ENCODE measurements around the gene TMEM62.

TMEM62 gene

GRCh38 chr15:43143203-43143941 is 10.0 kb downstream of the TMEM62 start:
- Histone ChIP-seq H3K4me1 (no peaks in the 10 kb centered on the region), H3K36me3 (no peaks in the 10 kb centered on the region; the same call in 1 of the 2 replicates)

GRCh38 chr15:43144512-43144911 is 11.1 kb downstream of the TMEM62 start:
- TF ChIP-seq CTCF (IDR thresholded peaks at IDR 0.05; ENCODE audit: low read depth, low read length), result no peak
- no peaks in the 10 kb centered on the region for H3K9me3 ChIP-seq
- no peak overlapping the region for H3K4me3 ChIP-seq (ENCODE audit: low read depth, low read length)
- H3K36me3 ChIP-seq, result peaks cover 1% of the 10 kb centered on the region
- no peak for DNase-seq
- H3K4me1 ChIP-seq, result no peaks in the 10 kb centered on the region
- no peaks in the 10 kb centered on the region for H3K27me3 ChIP-seq

More at GRCh38 chr15:43143203-43143941, 10.0 kb downstream of the TMEM62 start:
- no peak for DNase-seq
- Histone ChIP-seq H3K9me3 (no peaks in the 10 kb centered on the region), H3K4me3 (ENCODE audit: low read depth, low read length) (no peak overlapping the region), H3K27me3 (no peaks in the 10 kb centered on the region)
- TF ChIP-seq CTCF (IDR thresholded peaks at IDR 0.05; ENCODE audit: low read depth, low read length), result no peak

GRCh38 chr15:43146184-43146583 is 12.8 kb downstream of the TMEM62 start:
- Histone ChIP-seq H3K4me3 (ENCODE audit: low read depth, low read length) (no peak overlapping the region), H3K4me1 (no peaks in the 10 kb centered on the region), H3K27me3 (no peaks in the 10 kb centered on the region), H3K36me3 (peaks cover 3% of the 10 kb centered on the region), H3K9me3 (no peaks in the 10 kb centered on the region)
- no peak for DNase-seq
- no peak for TF ChIP-seq CTCF (IDR thresholded peaks at IDR 0.05; ENCODE audit: low read depth, low read length)

GRCh38 chr15:43150191-43150929 is 17.0 kb downstream of the TMEM62 start:
- DNase-seq, result no peak

GRCh38 chr15:43151688-43152087 is 18.3 kb downstream of the TMEM62 start:
- peaks cover 3% of the 10 kb centered on the region for H3K36me3 ChIP-seq
- no peak for DNase-seq

More at GRCh38 chr15:43150191-43150929, 17.0 kb downstream of the TMEM62 start:
- Histone ChIP-seq H3K9me3 (no peaks in the 10 kb centered on the region), H3K4me3 (ENCODE audit: low read depth, low read length) (no peak overlapping the region), H3K36me3 (peaks cover 3% of the 10 kb centered on the region), H3K27me3 (no peaks in the 10 kb centered on the region), H3K4me1 (no peaks in the 10 kb centered on the region)
- TF ChIP-seq CTCF (IDR thresholded peaks at IDR 0.05; ENCODE audit: low read depth, low read length), result no peak

More at GRCh38 chr15:43151688-43152087, 18.3 kb downstream of the TMEM62 start:
- TF ChIP-seq CTCF (IDR thresholded peaks at IDR 0.05; ENCODE audit: low read depth, low read length), result no peak
- Histone ChIP-seq H3K27me3 (no peaks in the 10 kb centered on the region), H3K4me1 (no peaks in the 10 kb centered on the region), H3K4me3 (ENCODE audit: low read depth, low read length) (no peak overlapping the region), H3K9me3 (no peaks in the 10 kb centered on the region)
